ENCODE data around the gene XPNPEP1.

XPNPEP1 gene

DNA sequence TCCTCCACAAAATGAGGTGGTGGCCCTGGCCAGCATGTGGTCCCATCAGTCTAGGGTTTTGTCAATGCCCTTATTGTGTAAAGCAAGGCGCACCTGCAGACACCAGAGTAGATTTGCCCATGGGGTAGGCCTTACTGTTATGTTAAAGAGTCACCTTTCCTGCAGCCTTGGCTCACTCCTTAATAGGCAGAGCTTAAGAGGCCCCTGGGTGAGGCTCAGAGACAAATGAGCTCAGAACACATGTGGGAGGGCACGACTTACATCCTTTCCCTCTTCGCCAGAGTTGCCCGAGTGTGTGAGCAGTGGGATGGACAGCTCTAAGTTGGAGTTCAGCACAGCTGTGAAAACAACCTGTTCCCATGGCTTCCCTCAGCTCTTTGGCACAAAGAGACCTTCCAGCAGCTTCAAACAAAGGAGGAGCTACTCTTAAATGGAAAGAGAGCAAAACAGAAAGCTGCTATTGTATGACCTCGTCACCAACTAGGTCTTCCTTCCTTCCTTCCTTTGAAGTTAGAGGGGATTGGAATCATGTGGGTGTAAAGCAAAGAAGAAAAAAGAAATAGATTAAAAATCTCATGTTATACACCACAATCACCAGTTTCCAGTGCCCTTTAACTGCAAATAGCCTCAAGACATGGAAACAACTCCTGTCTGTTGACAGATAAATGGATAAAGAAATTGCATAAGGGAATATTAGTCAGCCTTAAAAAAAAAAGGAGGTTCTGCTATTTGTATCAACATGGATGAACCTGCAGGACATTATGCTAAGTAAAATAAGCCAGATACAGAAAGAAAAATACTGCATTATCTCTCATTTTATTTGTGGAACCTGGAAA lies 11.9 kb upstream of the XPNPEP1 start:
- TF ChIP-seq, protein P1, sequence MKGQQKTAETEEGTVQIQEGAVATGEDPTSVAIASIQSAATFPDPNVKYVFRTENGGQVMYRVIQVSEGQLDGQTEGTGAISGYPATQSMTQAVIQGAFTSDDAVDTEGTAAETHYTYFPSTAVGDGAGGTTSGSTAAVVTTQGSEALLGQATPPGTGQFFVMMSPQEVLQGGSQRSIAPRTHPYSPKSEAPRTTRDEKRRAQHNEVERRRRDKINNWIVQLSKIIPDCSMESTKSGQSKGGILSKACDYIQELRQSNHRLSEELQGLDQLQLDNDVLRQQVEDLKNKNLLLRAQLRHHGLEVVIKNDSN (IDR thresholded peaks at IDR 0.05) = no peak
- no peak for TF ChIP-seq CREB1 (IDR thresholded peaks at IDR 0.05; ENCODE audit: low read depth)
- TF ChIP-seq TEAD4 (IDR thresholded peaks at IDR 0.05) = no peak
- TF ChIP-seq FOXM1 (IDR thresholded peaks at IDR 0.05; ENCODE audit: borderline replicate concordance, low read depth) = no peak

DNA sequence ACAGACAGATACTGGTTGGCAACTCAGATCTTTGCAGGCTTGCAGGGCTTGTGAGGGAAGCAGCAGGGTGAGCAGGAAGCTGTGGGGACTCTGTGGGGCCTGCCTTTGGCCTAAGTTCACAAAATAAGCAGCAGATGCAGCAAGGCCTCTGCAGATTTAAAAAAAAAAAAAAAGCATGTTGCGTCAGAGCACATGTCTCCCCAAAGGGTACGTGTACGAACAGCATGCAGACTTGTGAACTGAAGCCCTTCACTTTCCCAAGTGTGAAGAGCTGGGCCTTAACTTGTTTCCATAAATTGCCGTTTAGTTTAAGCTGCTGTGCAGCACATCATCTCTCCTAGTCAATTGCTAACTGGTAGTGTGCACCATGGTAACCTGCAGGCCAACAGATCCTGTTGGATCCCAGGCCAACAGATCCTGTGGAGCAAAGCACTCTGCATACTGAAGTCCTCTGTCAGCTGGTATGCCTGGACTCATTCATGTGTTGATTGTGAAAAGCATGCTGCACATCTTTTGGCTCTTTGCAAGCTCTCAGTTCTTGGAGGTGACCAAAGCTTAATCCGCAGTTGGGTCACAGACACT lies 10.8 kb upstream of the XPNPEP1 start:
- no peak for TF ChIP-seq EP300 (IDR thresholded peaks at IDR 0.05; ENCODE audit: borderline replicate concordance)
- no peak for TF ChIP-seq TAF1 (IDR thresholded peaks at IDR 0.05; ENCODE audit: low read depth)
- TF ChIP-seq NFIC (IDR thresholded peaks at IDR 0.05) = no peak
- no peak for TF ChIP-seq CEBPB (IDR thresholded peaks at IDR 0.05)
- no peak for TF ChIP-seq ZBTB7A (IDR thresholded peaks at IDR 0.05; ENCODE audit: low read depth)
- TF ChIP-seq FOXM1 (IDR thresholded peaks at IDR 0.05; ENCODE audit: borderline replicate concordance, low read depth) = no peak
- no peak for TF ChIP-seq MAX (IDR thresholded peaks at IDR 0.05)
- TF ChIP-seq CREB1 (IDR thresholded peaks at IDR 0.05; ENCODE audit: low read depth) = no peak
- no peak for TF ChIP-seq RAD21 (IDR thresholded peaks at IDR 0.05; ENCODE audit: low read depth)
- TF ChIP-seq TCF12 (IDR thresholded peaks at IDR 0.05; ENCODE audit: low read depth) = no peak
- TF ChIP-seq YY1 (IDR thresholded peaks at IDR 0.05; ENCODE audit: low read depth) = no peak
- TF ChIP-seq, protein P2, sequence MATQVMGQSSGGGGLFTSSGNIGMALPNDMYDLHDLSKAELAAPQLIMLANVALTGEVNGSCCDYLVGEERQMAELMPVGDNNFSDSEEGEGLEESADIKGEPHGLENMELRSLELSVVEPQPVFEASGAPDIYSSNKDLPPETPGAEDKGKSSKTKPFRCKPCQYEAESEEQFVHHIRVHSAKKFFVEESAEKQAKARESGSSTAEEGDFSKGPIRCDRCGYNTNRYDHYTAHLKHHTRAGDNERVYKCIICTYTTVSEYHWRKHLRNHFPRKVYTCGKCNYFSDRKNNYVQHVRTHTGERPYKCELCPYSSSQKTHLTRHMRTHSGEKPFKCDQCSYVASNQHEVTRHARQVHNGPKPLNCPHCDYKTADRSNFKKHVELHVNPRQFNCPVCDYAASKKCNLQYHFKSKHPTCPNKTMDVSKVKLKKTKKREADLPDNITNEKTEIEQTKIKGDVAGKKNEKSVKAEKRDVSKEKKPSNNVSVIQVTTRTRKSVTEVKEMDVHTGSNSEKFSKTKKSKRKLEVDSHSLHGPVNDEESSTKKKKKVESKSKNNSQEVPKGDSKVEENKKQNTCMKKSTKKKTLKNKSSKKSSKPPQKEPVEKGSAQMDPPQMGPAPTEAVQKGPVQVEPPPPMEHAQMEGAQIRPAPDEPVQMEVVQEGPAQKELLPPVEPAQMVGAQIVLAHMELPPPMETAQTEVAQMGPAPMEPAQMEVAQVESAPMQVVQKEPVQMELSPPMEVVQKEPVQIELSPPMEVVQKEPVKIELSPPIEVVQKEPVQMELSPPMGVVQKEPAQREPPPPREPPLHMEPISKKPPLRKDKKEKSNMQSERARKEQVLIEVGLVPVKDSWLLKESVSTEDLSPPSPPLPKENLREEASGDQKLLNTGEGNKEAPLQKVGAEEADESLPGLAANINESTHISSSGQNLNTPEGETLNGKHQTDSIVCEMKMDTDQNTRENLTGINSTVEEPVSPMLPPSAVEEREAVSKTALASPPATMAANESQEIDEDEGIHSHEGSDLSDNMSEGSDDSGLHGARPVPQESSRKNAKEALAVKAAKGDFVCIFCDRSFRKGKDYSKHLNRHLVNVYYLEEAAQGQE (IDR thresholded peaks at IDR 0.05; ENCODE audit: low read depth) = no peak
- TF ChIP-seq TEAD4 (IDR thresholded peaks at IDR 0.05) = no peak
- no peak for TF ChIP-seq EGR1 (IDR thresholded peaks at IDR 0.05)

DNA sequence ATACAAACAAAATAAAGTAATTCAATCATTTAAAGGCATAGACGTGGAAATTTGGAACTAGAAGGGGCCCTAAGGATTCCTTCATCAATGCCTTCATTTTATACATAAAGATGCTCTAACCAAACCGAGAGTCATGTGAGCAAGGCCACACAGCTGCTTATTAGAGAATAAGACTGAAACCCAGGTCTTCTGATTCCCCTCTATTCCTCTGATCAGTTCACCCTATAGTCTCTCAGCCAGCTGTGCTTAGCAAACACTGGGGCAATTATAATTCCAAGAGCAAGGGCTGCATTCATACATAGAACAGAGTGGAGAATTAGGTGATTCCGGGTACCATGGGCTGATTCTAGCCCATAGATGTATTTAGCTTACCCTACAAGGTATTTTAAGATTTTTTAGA lies 9.7 kb upstream of the XPNPEP1 start:
- TF ChIP-seq, protein P2 (IDR thresholded peaks at IDR 0.05; ENCODE audit: low read depth) = no peak
- no peak for TF ChIP-seq YY1 (IDR thresholded peaks at IDR 0.05; ENCODE audit: low read depth)
- TF ChIP-seq CREB1 (IDR thresholded peaks at IDR 0.05; ENCODE audit: low read depth) = no peak
- TF ChIP-seq TEAD4 (IDR thresholded peaks at IDR 0.05) = no peak
- no peak for TF ChIP-seq ZBTB7A (IDR thresholded peaks at IDR 0.05; ENCODE audit: low read depth)
- TF ChIP-seq CEBPB (IDR thresholded peaks at IDR 0.05) = no peak
- TF ChIP-seq RAD21 (IDR thresholded peaks at IDR 0.05; ENCODE audit: low read depth) = no peak
- TF ChIP-seq EGR1 (IDR thresholded peaks at IDR 0.05) = no peak
- no peak for TF ChIP-seq NFIC (IDR thresholded peaks at IDR 0.05)
- no peak for TF ChIP-seq FOXM1 (IDR thresholded peaks at IDR 0.05; ENCODE audit: borderline replicate concordance, low read depth)
- no peak for TF ChIP-seq TCF12 (IDR thresholded peaks at IDR 0.05; ENCODE audit: low read depth)
- no peak for TF ChIP-seq MAX (IDR thresholded peaks at IDR 0.05)
- TF ChIP-seq EP300 (IDR thresholded peaks at IDR 0.05; ENCODE audit: borderline replicate concordance) = no peak
- no peak for TF ChIP-seq TAF1 (IDR thresholded peaks at IDR 0.05; ENCODE audit: low read depth)
- TF ChIP-seq, protein P1 (IDR thresholded peaks at IDR 0.05) = no peak

- no peak for TF ChIP-seq NFIC (IDR thresholded peaks at IDR 0.05)
- no peak for TF ChIP-seq TAF1 (IDR thresholded peaks at IDR 0.05; ENCODE audit: low read depth)
- no peak for TF ChIP-seq TCF12 (IDR thresholded peaks at IDR 0.05; ENCODE audit: low read depth)
- TF ChIP-seq MAX (IDR thresholded peaks at IDR 0.05) = no peak
- TF ChIP-seq TEAD4 (IDR thresholded peaks at IDR 0.05) = no peak
- TF ChIP-seq, protein P2 (IDR thresholded peaks at IDR 0.05; ENCODE audit: low read depth) = no peak
- TF ChIP-seq CEBPB (IDR thresholded peaks at IDR 0.05) = no peak
- no peak for TF ChIP-seq YY1 (IDR thresholded peaks at IDR 0.05; ENCODE audit: low read depth)
- no peak for TF ChIP-seq ZBTB7A (IDR thresholded peaks at IDR 0.05; ENCODE audit: low read depth)
- TF ChIP-seq, protein P1 (IDR thresholded peaks at IDR 0.05) = no peak
- TF ChIP-seq RAD21 (IDR thresholded peaks at IDR 0.05; ENCODE audit: low read depth) = no peak
- TF ChIP-seq EP300 (IDR thresholded peaks at IDR 0.05; ENCODE audit: borderline replicate concordance) = no peak
- TF ChIP-seq CREB1 (IDR thresholded peaks at IDR 0.05; ENCODE audit: low read depth) = no peak
- no peak for TF ChIP-seq EGR1 (IDR thresholded peaks at IDR 0.05)
Observed at GRCh38 chr10:109932391-109932790, 9.1 kb upstream of the XPNPEP1 start.

Measured in Ishikawa (cell line).